GM12875 (cell line): ENCODE measurements around the gene PAXX.

Experiments
- H3K4me3 ChIP-seq: one replicate; pipeline ENCODE4 v1.5.1; 2011; ENCODE audit warnings: low read depth, low read length, control low read depth
- CTCF ChIP-seq: IDR thresholded peaks from 2 replicates; pipeline ENCODE4 v1.5.1; 2011; ENCODE audit warnings: low read depth, mild to moderate bottlenecking, control low read depth, inconsistent platforms, low read length, moderate library complexity, borderline replicate concordance; ENCODE audit not compliant: insufficient read depth

PAXX gene

DNA sequence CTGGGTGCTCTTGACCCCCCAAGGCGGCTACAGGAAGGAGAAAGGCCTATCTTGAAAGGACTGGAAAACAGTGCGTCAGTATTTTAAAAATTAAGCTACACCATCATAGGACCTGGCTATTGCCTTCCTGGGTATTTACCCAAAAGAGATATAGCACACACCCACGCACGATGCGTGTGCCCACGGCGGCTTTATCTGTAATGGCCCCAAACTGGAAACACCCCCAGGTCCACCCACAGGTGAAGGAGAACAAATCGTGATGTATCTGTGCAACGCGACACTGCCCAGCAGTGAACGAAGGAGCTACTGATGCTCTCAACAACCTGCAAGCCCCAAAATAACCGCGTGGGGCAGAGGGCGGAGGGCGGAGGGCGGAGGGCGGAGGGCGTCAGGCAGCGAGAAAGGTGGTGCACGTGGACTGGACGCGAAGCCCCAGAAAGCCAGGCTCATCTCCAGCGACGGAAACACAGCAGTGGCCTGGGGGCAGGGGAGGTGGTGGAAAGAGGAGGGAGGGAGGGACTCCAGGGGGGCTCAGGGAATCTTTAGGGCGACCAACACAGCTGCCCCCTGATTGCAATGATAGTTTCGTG, 27.3 kb upstream of the PAXX start:
- no peak for TF ChIP-seq CTCF

GRCh38 chr9:136965771-136966484, 26.3 kb upstream of the PAXX start:
- H3K4me3 ChIP-seq, result no peak overlapping the region
- no peak for TF ChIP-seq CTCF

More for the DNA sequence above, 27.3 kb upstream of the PAXX start:
- no peak overlapping the region for H3K4me3 ChIP-seq

DNA sequence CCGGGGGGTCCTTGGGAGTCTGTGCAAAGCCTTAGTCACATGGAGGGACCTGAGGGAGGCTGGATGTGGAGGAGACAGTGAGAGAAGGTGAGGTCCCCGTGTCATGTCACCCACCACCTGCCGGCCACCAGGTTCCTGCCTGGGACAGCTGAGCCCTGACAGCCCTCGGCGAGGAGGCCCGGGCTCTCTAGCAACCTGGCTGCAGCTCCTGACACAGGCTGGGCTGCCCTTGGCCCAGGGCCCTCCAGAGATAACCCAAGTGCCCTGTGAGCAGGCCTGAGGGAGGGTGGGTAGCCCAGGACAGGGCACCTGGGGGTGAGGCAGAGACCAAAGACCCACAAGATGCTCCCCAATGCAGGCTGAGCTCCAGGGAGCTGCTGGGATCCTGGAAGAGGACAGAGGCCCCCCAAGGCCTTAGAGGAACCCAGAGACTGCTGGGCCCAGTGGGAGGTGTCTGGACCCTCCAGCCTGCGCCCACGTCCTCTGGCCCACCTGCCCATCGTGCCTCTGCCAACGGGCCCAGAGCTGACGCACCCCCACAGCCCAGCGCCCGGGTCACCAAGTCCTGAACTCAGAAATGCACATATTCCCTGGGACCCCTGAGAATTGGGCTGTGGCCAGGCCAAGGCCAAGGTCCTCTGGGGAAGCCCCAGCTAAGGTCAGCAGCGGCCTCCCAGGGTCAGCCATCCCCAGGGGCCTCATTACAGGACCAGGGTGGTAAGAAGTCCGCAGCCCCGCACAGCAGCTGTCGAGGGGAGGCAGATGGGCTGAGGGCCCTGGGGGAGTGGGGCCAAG, 23.7 kb upstream of the PAXX start:
- no peak overlapping the region for H3K4me3 ChIP-seq
- no peak for TF ChIP-seq CTCF

GRCh38 chr9:136969150-136969549, 23.1 kb upstream of the PAXX start:
- TF ChIP-seq CTCF, result no peak
- H3K4me3 ChIP-seq, result no peak overlapping the region

DNA sequence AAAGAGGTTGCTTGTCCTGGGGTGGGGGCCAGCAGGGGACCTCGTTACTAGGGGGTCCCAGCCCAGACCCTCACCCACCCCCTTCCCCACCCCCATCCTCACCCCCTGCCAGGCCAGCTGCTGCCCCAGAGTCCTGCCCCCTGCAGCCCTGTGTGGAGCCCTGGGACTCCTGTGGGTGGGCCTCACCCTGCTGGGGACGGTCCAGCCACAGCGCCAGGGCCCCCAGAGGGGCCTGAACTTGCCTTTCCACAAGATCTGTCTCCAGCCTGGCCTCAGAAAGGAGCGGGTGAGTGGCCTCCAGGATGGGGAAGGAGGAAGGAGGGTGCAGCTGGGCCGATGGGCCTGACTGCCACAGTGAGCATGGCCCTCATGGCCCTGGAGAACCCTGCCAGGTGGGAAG, 22.4 kb upstream of the PAXX start:
- H3K4me3 ChIP-seq, result no peak overlapping the region
- TF ChIP-seq CTCF, result no peak

DNA sequence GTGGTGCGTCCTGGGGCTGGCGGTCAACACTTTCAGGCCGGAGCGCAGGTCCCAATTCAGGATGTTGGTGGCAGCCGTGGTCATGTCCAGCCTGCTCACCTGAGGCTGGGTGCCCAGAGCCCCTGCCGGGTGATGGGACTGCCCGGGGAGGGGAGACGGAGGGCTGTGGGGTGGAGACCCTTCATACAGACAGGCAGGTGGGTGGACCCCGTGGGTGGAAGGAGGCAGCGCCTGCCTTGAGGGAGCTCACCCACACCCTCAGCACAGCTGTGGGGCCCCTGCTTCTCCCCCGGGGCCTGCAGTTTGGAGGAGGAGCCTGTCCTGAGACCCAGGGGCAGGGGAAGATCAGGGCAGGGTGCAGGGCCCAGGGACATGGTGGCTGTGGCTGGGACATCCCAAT, 21.9 kb upstream of the PAXX start:
- H3K4me3 ChIP-seq, result no peak overlapping the region
- TF ChIP-seq CTCF, result no peak

- H3K4me3 ChIP-seq, result no peak overlapping the region
- TF ChIP-seq CTCF, result no peak
Measured at GRCh38 chr9:136971746-136972145, 20.5 kb upstream of the PAXX start.
